Spleen (tissue), 11 donors: ENCODE results near the gene GMDS. TPM values are rescaled to one million over a fixed set of nuclear protein-coding genes. Genes with fewer than 3 reads are reported as not detected.

Source experiments
- DNase-seq: peaks from one replicate; pipeline ENCODE4 v3.0.0-alpha.2; 2020
- H3K27ac ChIP-seq, 8 donors: fragments of 200-600 bp; sonication (generic) in 7 of 8; 1 replicate in 4 of 8; 2 replicates in 4 of 8; pipeline versions ENCODE4 v1.5.0 to v1.8.0; 2016 to 2021; ENCODE audit warnings: inconsistent platforms in 4 of 8, mild to moderate bottlenecking in 4 of 8, moderate library complexity in 1 of 8
- H3K27me3 ChIP-seq, 7 donors: fragments of 200-600 bp; sonication (generic) in 6 of 7; replicated peaks in 1 of 7; 1 replicate in 4 of 7; 2 replicates in 3 of 7; pipeline versions ENCODE4 v1.5.0 to v1.8.0; 2016 to 2021; ENCODE audit warnings: inconsistent platforms in 3 of 7, mild to moderate bottlenecking in 1 of 7
- H3K36me3 ChIP-seq, 6 donors: fragments of 200-600 bp; sonication (generic) in 5 of 6; 1 replicate in 4 of 6; 2 replicates in 2 of 6; pipeline versions ENCODE4 v1.5.0 to v1.8.0; 2016 to 2021; ENCODE audit warnings: inconsistent platforms in 2 of 6
- H3K4me1 ChIP-seq, 6 donors: fragments of 200-600 bp; sonication (generic) in 5 of 6; 1 replicate in 3 of 6; 2 replicates in 3 of 6; pipeline versions ENCODE4 v1.5.0 to v1.8.0; 2016 to 2021; ENCODE audit warnings: inconsistent platforms in 3 of 6
- H3K4me3 ChIP-seq, 8 donors: fragments of 200-600 bp; sonication (generic) in 7 of 8; 1 replicate in 4 of 8; 2 replicates in 4 of 8; pipeline versions ENCODE4 v1.5.0 to v1.8.0; 2016 to 2021; ENCODE audit warnings: inconsistent platforms in 4 of 8, mild to moderate bottlenecking in 4 of 8, moderate library complexity in 2 of 8
- H3K9me3 ChIP-seq, 8 donors: fragments of 200-600 bp; sonication (generic) in 7 of 8; 1 replicate in 4 of 8; 2 replicates in 4 of 8; pipeline versions ENCODE4 v1.5.0 to v1.8.0; 2016 to 2021; ENCODE audit warnings: inconsistent platforms in 4 of 8
- CTCF ChIP-seq, 11 experiments: fragments of 200-600 bp in 7 of 11; fragments of 450-650 bp in 4 of 11; sonication (generic) in 4 of 11; IDR thresholded peaks in 8 of 11; conservative IDR thresholded peaks in 3 of 11; 1 replicate in 7 of 11; 2 replicates in 4 of 11; pipeline versions ENCODE4 v1.4.0 to v1.8.0; 2016 to 2021; ENCODE audit warnings: antibody characterized with exemption in 11 of 11, inconsistent platforms in 4 of 11, mild to moderate bottlenecking in 1 of 11
- POLR2A ChIP-seq, 3 donors: fragments of 450-650 bp; IDR thresholded peaks; one replicate each; pipeline ENCODE4 v1.5.1; 2017; ENCODE audit warnings: antibody characterized with exemption in 3 of 3, mild to moderate bottlenecking in 1 of 3
- POLR2AphosphoS5 ChIP-seq, 3 donors: sonication (generic); formaldehyde crosslinking; IDR thresholded peaks; one replicate each; pipeline ENCODE4 v1.5.1; 2017; ENCODE audit warnings: antibody characterized with exemption in 3 of 3
- WGBS, 5 donors: extraction: QIAGEN DNeasy Blood & Tissue Kit in 3 of 5; methylation state at CpG; one replicate each; pipeline versions ENCODE4 v1.1.5 to v1.1.7; 2013 to 2018; 5-methylcytosine and 5-hydroxymethylcytosine counted together
- intact Hi-C: fragments of 100-400 bp; cut with DNase I; formaldehyde crosslinking; loops from one replicate; pipeline ENCODE4 v1.15.0; 2023; ENCODE audit warnings: low total_unique reads
- polyA plus RNA-seq, 3 donors: library from polyadenylated mRNA; stranded (reverse); fragments of 200-250 nt; gene quantifications; one replicate each; pipeline ENCODE4 v1.2.1, GENCODE V29; 2013
- total RNA-seq, 7 donors: library from RNA; depleted of rRNA in 3 of 7; stranded (reverse); fragments of >200 nt in 3 of 7; fragmentation: NEBNext Ultra II Directional in 4 of 7; extraction: Animal tissue kit (Norgen Biotek cat#: 25700) in 4 of 7; gene quantifications; one replicate each; pipeline versions ENCODE4 v1.1.0 to v1.2.1, GENCODE V29; 2016 to 2021
- donor health status: healthy with polysubstance abuse.
- donor health status: DM: no; HTN: no; CAD: no; lungs with moderate emphysema.
- donor health status: DM: no; HTN: no; CAD: no.
- donor health status: Bipolar disorder and iron deficiency.
- donor health status: healthy.
- donor health status: DM: no; HTN: no; CAD: no.
- donor health status: DM: yes; HTN: yes; CAD: no.

GMDS gene
- total and polyA plus RNA-seq, 10 donors: 9.1 to 30.8 (median 17.7) TPM

- Histone ChIP-seq H3K4me3 (no peak overlapping the region), H3K27ac (no peak overlapping the region), H3K9me3 (no peaks in the 10 kb centered on the region), H3K4me1 (peaks cover 0 to 10% (median 7%) of the 10 kb centered on the region in 6 donors), H3K27me3 (peaks cover 0 to 82% (median 20%) of the 10 kb centered on the region in 7 donors), H3K36me3 (no peaks in the 10 kb centered on the region)
- DNase-seq: no peak
- WGBS, 5 donors: 63 to 74% (median 65%) methylated on average over 20 of the region's 20 CpGs
- TF ChIP-seq CTCF (IDR thresholded peaks at IDR 0.05 in 8 of 11, conservative IDR thresholded peaks at IDR 0.05 in 3 of 11) (no peak), POLR2A (IDR thresholded peaks at IDR 0.05) (no peak), POLR2AphosphoS5 (IDR thresholded peaks at IDR 0.05) (no peak)
- intact Hi-C loops: loop anchor here (5.0 kb wide), 1 partner anchor 1154 kb away; no protein-coding TSS in a partner anchor
Observed at GRCh38 chr6:1593286-1593957, 652.0 kb downstream of the GMDS start.

GRCh38 chr6:1592852-1593251 lies 652.6 kb downstream of the GMDS start:
- peaks cover 0 to 76% (median 20%) of the 10 kb centered on the region in 7 donors for H3K27me3 ChIP-seq
- 88 to 96% (median 90%) methylated on average over 8 of the region's 8 CpGs for whole genome bisulfite sequencing, 5 donors
- intact Hi-C loops: loop anchor here (5.0 kb wide), 1 partner anchor 1154 kb away; no protein-coding TSS in a partner anchor
- no peak for TF ChIP-seq POLR2AphosphoS5 (IDR thresholded peaks at IDR 0.05)
- no peaks in the 10 kb centered on the region for H3K36me3 ChIP-seq
- H3K9me3 ChIP-seq: no peaks in the 10 kb centered on the region
- H3K4me3 ChIP-seq: no peak overlapping the region
- peaks cover 0 to 10% (median 7%) of the 10 kb centered on the region in 6 donors for H3K4me1 ChIP-seq
- DNase-seq: no peak
- H3K27ac ChIP-seq: no peak overlapping the region

GRCh38 chr6:1591926-1592325 lies 653.5 kb downstream of the GMDS start:
- Histone ChIP-seq H3K27me3 (peaks cover 0 to 67% (median 20%) of the 10 kb centered on the region in 7 donors), H3K4me1 (peaks cover 0 to 10% (median 7%) of the 10 kb centered on the region in 6 donors), H3K4me3 (no peak overlapping the region), H3K27ac (no peak overlapping the region), H3K36me3 (no peaks in the 10 kb centered on the region), H3K9me3 (no peaks in the 10 kb centered on the region)
- TF ChIP-seq CTCF (IDR thresholded peaks at IDR 0.05 in 8 of 11, conservative IDR thresholded peaks at IDR 0.05 in 3 of 11): no peak
- no peak for TF ChIP-seq POLR2AphosphoS5 (IDR thresholded peaks at IDR 0.05)
- no peak for TF ChIP-seq POLR2A (IDR thresholded peaks at IDR 0.05)
- intact Hi-C loops: loop anchor here (5.0 kb wide), 1 partner anchor 1155 kb away; no protein-coding TSS in a partner anchor
- DNase-seq: no peak
- WGBS, 5 donors: 81 to 86% (median 82%) methylated on average over 6 of the region's 6 CpGs

- Histone ChIP-seq H3K9me3 (no peaks in the 10 kb centered on the region), H3K27ac (no peak overlapping the region), H3K27me3 (peaks cover 0 to 62% (median 20%) of the 10 kb centered on the region in 7 donors), H3K4me1 (peaks cover 0 to 5% (median 4%) of the 10 kb centered on the region in 6 donors), H3K4me3 (no peak overlapping the region), H3K36me3 (no peaks in the 10 kb centered on the region)
- intact Hi-C loops: loop anchor here (5.0 kb wide), 1 partner anchor 1156 kb away; no protein-coding TSS in a partner anchor
- DNase-seq: no peak
- 71 to 87% (median 83%) methylated on average over 5 of the region's 5 CpGs for WGBS, 5 donors
- TF ChIP-seq CTCF (IDR thresholded peaks at IDR 0.05 in 8 of 11, conservative IDR thresholded peaks at IDR 0.05 in 3 of 11): no peak
- no peak for TF ChIP-seq POLR2A (IDR thresholded peaks at IDR 0.05)
- no peak for TF ChIP-seq POLR2AphosphoS5 (IDR thresholded peaks at IDR 0.05)
Observed at GRCh38 chr6:1591243-1591642, 654.2 kb downstream of the GMDS start.
